Peyer's patch (tissue), 4 donors: ENCODE data around the gene MGRN1. TPM values are rescaled to one million over a fixed set of nuclear protein-coding genes. Genes with fewer than 3 reads are reported as not detected.

ENCODE experiments used
- DNase-seq, 3 donors: peaks; one replicate each; pipeline ENCODE4 v3.0.0-alpha.2; 2017 to 2019
- H3K27ac ChIP-seq, 4 donors: fragments of 200-600 bp; sonication (generic); one replicate each; pipeline ENCODE4 v1.5.1; 2016 to 2019
- H3K27me3 ChIP-seq, 2 donors: fragments of 200-600 bp; sonication (generic); one replicate each; pipeline ENCODE4 v1.5.1; 2019
- H3K36me3 ChIP-seq, 3 donors: fragments of 200-600 bp; sonication (generic); one replicate each; pipeline ENCODE4 v1.5.1; 2016 to 2019
- H3K4me1 ChIP-seq, 4 donors: fragments of 200-600 bp; sonication (generic); one replicate each; pipeline ENCODE4 v1.5.1; 2016 to 2019
- H3K4me3 ChIP-seq, 4 donors: fragments of 200-600 bp; sonication (generic); 1 replicate in 3 of 4; 2 replicates in 1 of 4; pipeline ENCODE4 v1.5.1; 2016 to 2019; ENCODE audit warnings: mild to moderate bottlenecking in 1 of 4
- H3K9me3 ChIP-seq, 4 donors: fragments of 200-600 bp; sonication (generic); one replicate each; pipeline ENCODE4 v1.5.1; 2016 to 2019; ENCODE audit warnings: mild to moderate bottlenecking in 1 of 4
- CTCF ChIP-seq, 6 experiments: fragments of 450-650 bp in 4 of 6; fragments of 200-600 bp in 2 of 6; sonication (generic) in 1 of 6; IDR thresholded peaks; one replicate each; pipeline ENCODE4 v1.5.1; 2017 to 2019; ENCODE audit warnings: antibody characterized with exemption in 6 of 6, mild to moderate bottlenecking in 3 of 6, moderate library complexity in 1 of 6
- POLR2A ChIP-seq, 2 donors: fragments of 450-650 bp; IDR thresholded peaks; one replicate each; pipeline ENCODE4 v1.5.1; 2017; ENCODE audit warnings: antibody characterized with exemption in 2 of 2, mild to moderate bottlenecking in 2 of 2, moderate library complexity in 2 of 2
- total RNA-seq, 4 donors: library from RNA; depleted of rRNA; stranded (reverse); fragments of >200 nt; gene quantifications; one replicate each; pipeline ENCODE4 v1.1.0, GENCODE V29; 2016

The MGRN1 gene
- total RNA-seq, 4 donors from 2014 or later, result 74.1 to 147 (median 93.8) TPM

GRCh38 chr16:4698321-4699045 lies 73.9 kb downstream of the MGRN1 start:
- Histone ChIP-seq H3K36me3 (peaks cover 0 to 72% (median 0%) of the 10 kb centered on the region in 3 donors), H3K27me3 (no peaks in the 10 kb centered on the region), H3K9me3 (no peaks in the 10 kb centered on the region), H3K4me3 (no peak overlapping the region), H3K27ac (no peak overlapping the region), H3K4me1 (peaks cover 4 to 13% (median 9%) of the 10 kb centered on the region in 4 donors)
- TF ChIP-seq CTCF (IDR thresholded peaks at IDR 0.05) (no peak), POLR2A (IDR thresholded peaks at IDR 0.05) (no peak)
- peak in 1 of 3 donors; percentile 47 for DNase-seq

- DNase-seq, result no peak
Observed at GRCh38 chr16:4699046-4699556, 74.5 kb downstream of the MGRN1 start.

GRCh38 chr16:4700380-4700996 lies 75.9 kb downstream of the MGRN1 start:
- H3K27me3 ChIP-seq, result no peaks in the 10 kb centered on the region
- H3K27ac ChIP-seq, result no peak overlapping the region
- H3K4me3 ChIP-seq, result no peak overlapping the region
- peak in 1 of 3 donors; percentile 51 for DNase-seq
- H3K36me3 ChIP-seq, result peaks cover 0 to 77% (median 0%) of the 10 kb centered on the region in 3 donors
- no peaks in the 10 kb centered on the region for H3K9me3 ChIP-seq
- H3K4me1 ChIP-seq, result no peaks in the 10 kb centered on the region
- TF ChIP-seq CTCF (IDR thresholded peaks at IDR 0.05) (no peak), POLR2A (IDR thresholded peaks at IDR 0.05) (no peak)

More at GRCh38 chr16:4699046-4699556, 74.5 kb downstream of the MGRN1 start:
- Histone ChIP-seq H3K9me3 (no peaks in the 10 kb centered on the region), H3K27ac (no peak overlapping the region), H3K36me3 (peaks cover 0 to 75% (median 0%) of the 10 kb centered on the region in 3 donors), H3K4me1 (peaks cover 4 to 13% (median 8%) of the 10 kb centered on the region in 4 donors), H3K27me3 (no peaks in the 10 kb centered on the region), H3K4me3 (no peak overlapping the region)
- TF ChIP-seq POLR2A (IDR thresholded peaks at IDR 0.05) (no peak), CTCF (IDR thresholded peaks at IDR 0.05) (no peak)

GRCh38 chr16:4700997-4701743 lies 76.5 kb downstream of the MGRN1 start:
- TF ChIP-seq POLR2A (IDR thresholded peaks at IDR 0.05), result no peak
- Histone ChIP-seq H3K36me3 (peaks cover 0 to 74% (median 0%) of the 10 kb centered on the region in 3 donors), H3K27ac (no peak overlapping the region), H3K4me3 (no peak overlapping the region), H3K27me3 (no peaks in the 10 kb centered on the region), H3K4me1 (no peaks in the 10 kb centered on the region), H3K9me3 (no peaks in the 10 kb centered on the region)
- no peak for DNase-seq

GRCh38 chr16:4701791-4702465 lies 77.3 kb downstream of the MGRN1 start:
- Histone ChIP-seq H3K27ac (no peak overlapping the region), H3K36me3 (peaks cover 0 to 74% (median 0%) of the 10 kb centered on the region in 3 donors), H3K4me1 (no peaks in the 10 kb centered on the region), H3K27me3 (no peaks in the 10 kb centered on the region), H3K9me3 (no peaks in the 10 kb centered on the region), H3K4me3 (no peak overlapping the region)
- no peak for DNase-seq
- TF ChIP-seq CTCF (IDR thresholded peaks at IDR 0.05) (no peak), POLR2A (IDR thresholded peaks at IDR 0.05) (no peak)
